Progenitor cell of endocrine pancreas (in vitro differentiated cells): ENCODE results near the gene ZSCAN30. TPM values are rescaled to one million over a fixed set of nuclear protein-coding genes. Genes with fewer than 3 reads are reported as not detected.

Experiments used
- DNase-seq: peaks from one replicate; pipeline ENCODE4 v3.0.0; 2021; ENCODE audit warnings: low spot score; ENCODE audit not compliant: unreplicated experiment
- H3K27ac Mint-ChIP-seq: 2 replicates; pipeline ENCODE4 v1.8.0; 2021; ENCODE audit warnings: mild to moderate bottlenecking, moderate library complexity, mixed read lengths
- H3K27me3 Mint-ChIP-seq: 2 replicates; pipeline ENCODE4 v1.8.0; 2021; ENCODE audit warnings: mixed read lengths
- H3K36me3 Mint-ChIP-seq: 2 replicates; pipeline ENCODE4 v1.8.0; 2022; ENCODE audit warnings: mixed read lengths; ENCODE audit not compliant: insufficient read depth
- H3K4me1 Mint-ChIP-seq: 2 replicates; pipeline ENCODE4 v1.8.0; 2021; ENCODE audit warnings: low read depth, mixed read lengths
- H3K4me3 Mint-ChIP-seq: 2 replicates; pipeline ENCODE4 v1.8.0; 2021; ENCODE audit warnings: low read depth, mild to moderate bottlenecking, moderate library complexity, mixed read lengths
- H3K9me3 Mint-ChIP-seq: 2 replicates; pipeline ENCODE4 v1.8.0; 2021; ENCODE audit warnings: low read depth, mixed read lengths
- total RNA-seq: library from RNA; stranded (reverse); gene quantifications from 2 replicates; pipeline ENCODE4 v1.2.1, GENCODE V29; 2021
- TF ChIP-seq, protein P1 (sequence below): fragments of 200-600 bp; sonication (generic); IDR thresholded peaks from one replicate; pipeline ENCODE4 v1.5.0; 2021; ENCODE audit warnings: antibody characterized with exemption, mild to moderate bottlenecking; ENCODE audit not compliant: unreplicated experiment

ZSCAN30 gene
- total RNA-seq, 1 donor from 2014 or later: 27.1 TPM

DNA sequence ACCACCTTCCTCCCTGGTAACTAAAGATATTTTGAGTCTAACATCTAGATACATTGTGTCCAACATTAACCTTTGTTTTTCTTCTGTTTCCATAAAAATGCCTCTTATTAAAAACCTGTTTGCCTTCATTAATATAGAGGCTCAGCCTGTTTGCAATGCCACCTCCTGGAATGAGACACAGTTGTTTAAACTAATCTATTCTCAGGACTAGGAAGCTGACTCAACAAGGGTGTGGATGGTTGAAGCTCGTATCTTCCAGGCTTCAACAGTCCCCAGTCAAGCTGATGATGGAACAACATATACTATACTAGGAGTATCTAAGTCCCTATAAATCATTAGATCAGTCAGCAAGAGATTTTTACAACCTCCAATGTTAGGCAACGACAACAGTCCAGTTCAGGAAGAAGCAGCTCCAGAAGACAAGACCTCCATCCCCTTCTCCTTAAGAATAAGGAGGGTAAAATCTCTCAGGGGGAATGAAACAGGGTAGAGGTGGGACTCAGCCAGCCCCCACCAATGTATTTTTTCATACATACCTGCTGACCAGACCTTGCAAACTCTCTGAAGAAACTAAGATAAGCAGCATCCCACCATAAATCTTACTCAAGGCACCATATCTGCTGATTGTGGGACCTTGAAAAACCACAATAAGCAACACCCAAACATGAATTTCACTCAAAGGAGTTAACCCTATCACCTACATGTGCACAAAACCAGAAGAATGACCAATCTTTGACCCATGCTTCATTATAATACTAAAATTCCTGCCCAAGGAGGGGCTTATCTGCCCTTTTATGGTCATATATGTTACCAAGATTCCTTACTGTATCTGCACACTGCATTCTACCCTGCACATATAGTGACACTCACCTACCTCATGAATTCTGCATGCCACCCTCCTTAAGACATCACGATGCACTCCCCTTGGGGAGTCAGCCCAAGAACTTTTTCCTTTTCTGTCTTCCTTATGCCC lies 32.7 kb upstream of the ZSCAN30 start:
- H3K27ac Mint-ChIP-seq: peak overlapping the region; percentile 13
- H3K9me3 Mint-ChIP-seq: no peaks in the 10 kb centered on the region
- DNase-seq: no peak
- no peaks in the 10 kb centered on the region for H3K27me3 Mint-ChIP-seq
- peaks cover 1% of the 10 kb centered on the region for H3K36me3 Mint-ChIP-seq
- no peak overlapping the region for H3K4me3 Mint-ChIP-seq
- TF ChIP-seq, protein P1, sequence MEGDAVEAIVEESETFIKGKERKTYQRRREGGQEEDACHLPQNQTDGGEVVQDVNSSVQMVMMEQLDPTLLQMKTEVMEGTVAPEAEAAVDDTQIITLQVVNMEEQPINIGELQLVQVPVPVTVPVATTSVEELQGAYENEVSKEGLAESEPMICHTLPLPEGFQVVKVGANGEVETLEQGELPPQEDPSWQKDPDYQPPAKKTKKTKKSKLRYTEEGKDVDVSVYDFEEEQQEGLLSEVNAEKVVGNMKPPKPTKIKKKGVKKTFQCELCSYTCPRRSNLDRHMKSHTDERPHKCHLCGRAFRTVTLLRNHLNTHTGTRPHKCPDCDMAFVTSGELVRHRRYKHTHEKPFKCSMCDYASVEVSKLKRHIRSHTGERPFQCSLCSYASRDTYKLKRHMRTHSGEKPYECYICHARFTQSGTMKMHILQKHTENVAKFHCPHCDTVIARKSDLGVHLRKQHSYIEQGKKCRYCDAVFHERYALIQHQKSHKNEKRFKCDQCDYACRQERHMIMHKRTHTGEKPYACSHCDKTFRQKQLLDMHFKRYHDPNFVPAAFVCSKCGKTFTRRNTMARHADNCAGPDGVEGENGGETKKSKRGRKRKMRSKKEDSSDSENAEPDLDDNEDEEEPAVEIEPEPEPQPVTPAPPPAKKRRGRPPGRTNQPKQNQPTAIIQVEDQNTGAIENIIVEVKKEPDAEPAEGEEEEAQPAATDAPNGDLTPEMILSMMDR: no peak
- H3K4me1 Mint-ChIP-seq: no peaks in the 10 kb centered on the region

DNA sequence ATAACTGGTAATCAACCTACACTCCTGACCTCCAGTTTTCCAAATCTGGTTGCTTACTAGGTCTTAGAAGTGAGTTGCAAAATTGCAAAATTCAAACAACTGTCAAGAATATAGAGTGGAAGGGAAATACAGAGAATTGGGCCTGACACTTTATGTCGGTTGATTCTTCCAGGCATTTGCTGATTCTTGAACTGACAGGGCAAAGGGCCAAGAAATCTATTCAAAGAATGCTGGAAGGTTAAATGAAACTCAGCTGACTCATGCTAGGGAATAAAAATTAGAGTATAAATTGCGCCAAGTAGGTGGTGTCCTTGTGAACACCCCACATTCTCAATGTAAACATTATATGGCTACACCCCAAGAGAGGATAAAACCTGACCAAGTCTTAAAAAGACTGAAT lies 21.5 kb upstream of the ZSCAN30 start:
- no peak for DNase-seq
- Mint-ChIP-seq H3K36me3 (peaks cover 34% of the 10 kb centered on the region), H3K27ac (no peak overlapping the region), H3K27me3 (no peaks in the 10 kb centered on the region), H3K4me3 (no peak overlapping the region), H3K9me3 (peaks cover 47% of the 10 kb centered on the region), H3K4me1 (no peaks in the 10 kb centered on the region)
- TF ChIP-seq, protein P1: no peak

DNA sequence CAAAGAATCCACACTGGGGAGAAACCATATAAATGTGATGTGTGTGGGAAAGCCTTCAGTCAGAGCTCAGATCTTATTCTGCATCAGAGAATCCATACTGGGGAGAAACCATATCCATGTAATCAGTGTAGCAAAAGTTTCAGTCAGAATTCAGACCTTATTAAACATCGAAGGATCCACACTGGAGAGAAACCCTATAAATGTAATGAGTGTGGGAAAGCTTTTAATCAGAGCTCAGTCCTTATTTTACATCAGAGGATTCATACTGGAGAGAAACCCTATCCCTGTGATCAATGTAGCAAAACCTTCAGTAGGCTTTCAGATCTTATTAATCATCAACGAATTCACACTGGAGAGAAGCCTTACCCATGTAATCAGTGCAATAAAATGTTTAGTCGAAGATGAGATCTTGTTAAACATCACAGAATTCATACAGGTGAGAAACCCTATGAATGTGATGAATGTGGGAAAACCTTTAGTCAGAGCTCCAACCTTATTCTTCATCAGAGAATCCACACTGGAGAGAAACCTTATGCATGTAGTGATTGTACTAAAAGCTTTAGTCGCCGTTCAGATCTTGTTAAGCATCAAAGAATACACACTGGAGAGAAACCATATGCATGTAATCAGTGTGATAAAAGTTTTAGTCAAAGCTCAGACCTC lies 16.7 kb upstream of the ZSCAN30 start:
- H3K27me3 Mint-ChIP-seq: no peaks in the 10 kb centered on the region
- no peaks in the 10 kb centered on the region for H3K4me1 Mint-ChIP-seq
- no peak for DNase-seq
- peak overlapping the region; percentile 34 for H3K27ac Mint-ChIP-seq
- H3K36me3 Mint-ChIP-seq: peaks cover 72% of the 10 kb centered on the region
- no peak overlapping the region for H3K4me3 Mint-ChIP-seq
- TF ChIP-seq, protein P1: no peak
- peaks cover 58% of the 10 kb centered on the region for H3K9me3 Mint-ChIP-seq

DNA sequence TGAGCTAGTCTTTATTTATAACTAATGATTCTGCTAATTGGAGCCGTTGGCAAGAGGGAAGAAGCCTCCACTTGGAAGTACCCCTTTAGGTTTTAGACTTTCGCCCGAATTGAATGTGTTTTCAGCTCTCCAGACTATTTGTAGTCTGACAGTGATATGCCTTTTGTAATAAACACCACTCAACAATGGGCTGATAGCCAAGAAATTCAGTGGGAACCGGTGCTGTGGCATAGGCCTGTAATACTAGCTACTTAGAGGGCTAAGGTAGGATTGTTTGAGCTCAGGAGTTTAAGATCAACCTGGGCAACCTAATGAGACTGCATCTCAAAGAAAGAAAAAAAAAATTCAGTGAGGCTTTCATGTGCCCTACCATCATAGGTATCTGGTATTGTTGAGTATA lies 13.6 kb upstream of the ZSCAN30 start:
- no peaks in the 10 kb centered on the region for H3K4me1 Mint-ChIP-seq
- TF ChIP-seq, protein P1: no peak
- H3K27ac Mint-ChIP-seq: no peak overlapping the region
- H3K36me3 Mint-ChIP-seq: peaks cover 89% of the 10 kb centered on the region
- H3K27me3 Mint-ChIP-seq: no peaks in the 10 kb centered on the region
- peaks cover 67% of the 10 kb centered on the region for H3K9me3 Mint-ChIP-seq
- no peak for DNase-seq
- no peak overlapping the region for H3K4me3 Mint-ChIP-seq

DNA sequence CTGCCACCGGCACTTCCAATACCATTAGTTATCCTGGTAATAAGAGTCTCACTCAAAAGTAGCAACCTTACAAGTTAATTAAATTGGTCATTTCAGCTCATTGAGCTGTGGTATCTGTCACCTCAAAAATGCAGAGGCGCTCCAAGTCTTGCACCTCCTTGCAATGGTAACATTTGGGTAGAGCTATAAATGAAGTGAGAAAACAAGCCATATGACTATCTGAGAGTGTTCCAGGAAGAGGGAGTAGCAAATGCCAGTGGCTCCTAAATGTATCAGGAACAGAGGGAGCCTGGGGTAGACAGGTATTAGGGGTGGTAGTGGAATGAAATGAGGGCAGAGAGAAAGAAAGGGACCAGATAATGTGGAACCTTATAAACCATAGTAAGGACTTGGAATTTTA lies 6.0 kb upstream of the ZSCAN30 start:
- H3K9me3 Mint-ChIP-seq: peaks cover 21% of the 10 kb centered on the region
- no peak for DNase-seq
- H3K4me3 Mint-ChIP-seq: no peak overlapping the region
- no peaks in the 10 kb centered on the region for H3K27me3 Mint-ChIP-seq
- peaks cover 49% of the 10 kb centered on the region for H3K36me3 Mint-ChIP-seq
- H3K27ac Mint-ChIP-seq: no peak overlapping the region
- TF ChIP-seq, protein P1: no peak
- peaks cover 10% of the 10 kb centered on the region for H3K4me1 Mint-ChIP-seq
